T-cell (primary cell): ENCODE data around the gene MYEF2. TPM values are rescaled to one million over a fixed set of nuclear protein-coding genes. Genes with fewer than 3 reads are reported as not detected.

Experiments
- ATAC-seq, 4 experiments: fragments of 200-7000 bp in 3 of 4; fragments of 150-1000 bp in 1 of 4; cut with Tn5 transposase; replicated peaks in 1 of 4; 1 replicate in 3 of 4; 2 replicates in 1 of 4; pipeline ENCODE4 v1.10.0; 2021; ENCODE audit warnings: moderate library complexity in 3 of 4, mild to moderate bottlenecking in 2 of 4, moderate number of reproducible peaks in 1 of 4
- CTCF ChIA-PET, 2 donors: fragments of 300-600 bp; sonication (Branson Sonifier 250); formaldehyde crosslinking; loops; one replicate each; lab custom pipeline; 2022; ENCODE audit warnings: antibody characterized with exemption in 2 of 2; lab: Charles Lee
- POLR2A ChIA-PET, 2 donors: fragments of 300-600 bp; sonication (Branson Sonifier 250); formaldehyde crosslinking; loops; one replicate each; lab custom pipeline; 2022; ENCODE audit warnings: antibody characterized with exemption in 2 of 2; lab: Charles Lee
- DNase-seq, 35 experiments: peaks; one replicate each; pipeline versions ENCODE4 v3.0.0 to v3.0.0-alpha.2; 2013 to 2023
- H3K27ac ChIP-seq: one replicate; pipeline ENCODE4 v1.5.1; 2013; ENCODE audit warnings: low read length
- H3K27me3 ChIP-seq, 2 experiments: replicated peaks in 1 of 2; 1 replicate in 1 of 2; 2 replicates in 1 of 2; pipeline versions ENCODE4 v1.6.1 to v1.7.0; 2013; ENCODE audit warnings: low read length in 1 of 2, mixed read lengths in 1 of 2; ENCODE audit not compliant: control insufficient read depth in 2 of 2, insufficient read depth in 2 of 2; ENCODE audit errors: extremely low read depth in 1 of 2
- H3K36me3 ChIP-seq, 2 donors: 1 replicate in 1 of 2; 2 replicates in 1 of 2; pipeline versions ENCODE4 v1.6.1 to v1.7.0; 2013; ENCODE audit warnings: low read length in 1 of 2; ENCODE audit not compliant: control insufficient read depth in 2 of 2, insufficient read depth in 1 of 2; ENCODE audit errors: extremely low read depth in 1 of 2
- H3K4me1 ChIP-seq, 2 experiments: 1 replicate in 1 of 2; 2 replicates in 1 of 2; pipeline versions ENCODE4 v1.6.1 to v1.7.0; 2013; ENCODE audit warnings: low read length in 2 of 2, mixed read lengths in 1 of 2; ENCODE audit not compliant: insufficient read depth in 2 of 2, control insufficient read depth in 1 of 2; ENCODE audit errors: extremely low read depth in 1 of 2
- H3K4me3 ChIP-seq, 2 donors: 1 replicate in 1 of 2; 2 replicates in 1 of 2; pipeline versions ENCODE4 v1.5.1 to v1.7.0; 2013; ENCODE audit warnings: mild to moderate bottlenecking in 2 of 2, low read length in 1 of 2, moderate library complexity in 1 of 2; ENCODE audit not compliant: control insufficient read depth in 1 of 2; ENCODE audit errors: extremely low read depth in 1 of 2
- H3K9me3 ChIP-seq: 2 replicates; pipeline ENCODE4 v1.7.0; 2013
- H3K27ac Mint-ChIP-seq, 2 donors: one replicate each; pipeline ENCODE4 v1.8.0; 2020 to 2021; ENCODE audit warnings: mild to moderate bottlenecking in 2 of 2, mixed read lengths in 2 of 2
- H3K27me3 Mint-ChIP-seq, 2 donors: one replicate each; pipeline ENCODE4 v1.8.0; 2021 to 2022; ENCODE audit warnings: mixed read lengths in 2 of 2
- H3K36me3 Mint-ChIP-seq: one replicate; pipeline ENCODE4 v1.8.0; 2021; ENCODE audit warnings: mixed read lengths
- H3K4me1 Mint-ChIP-seq, 3 donors: one replicate each; pipeline ENCODE4 v1.8.0; 2020 to 2022; ENCODE audit warnings: mixed read lengths in 3 of 3, mild to moderate bottlenecking in 1 of 3
- H3K4me3 Mint-ChIP-seq, 3 donors: one replicate each; pipeline ENCODE4 v1.8.0; 2020 to 2022; ENCODE audit warnings: mild to moderate bottlenecking in 3 of 3, mixed read lengths in 3 of 3, moderate library complexity in 3 of 3
- H3K9me3 Mint-ChIP-seq, 3 donors: one replicate each; pipeline ENCODE4 v1.8.0; 2020 to 2022; ENCODE audit warnings: mixed read lengths in 3 of 3
- WGBS: methylation state at CpG from one replicate; pipeline ENCODE4 v1.1.5; 2013; ENCODE audit warnings: missing lambda C conversion rate; ENCODE audit not compliant: insufficient coverage; 5-methylcytosine and 5-hydroxymethylcytosine counted together
- total RNA-seq, 35 experiments: library from RNA in 6 of 35; stranded (reverse) in 6 of 35; fragments of 120-200 nt in 1 of 35; gene quantifications; one replicate each; pipeline versions ENCODE4 v1.2.1 to v1.2.4 and lab custom pipeline; 2013 to 2026

Gene MYEF2
- total RNA-seq, 5 donors from 2014 or later (not counting 1 experiment from before 2014, with no cell fraction given): 11.8 to 24.8 (median 15.3) TPM

- 48% methylated on average over 4 of the region's 6 CpGs for WGBS
- Histone ChIP-seq H3K4me1 (no peaks in the 10 kb centered on the region), H3K27me3 (no peaks in the 10 kb centered on the region), H3K27ac (no peak overlapping the region), H3K4me3 (no peak overlapping the region), H3K36me3 (no peaks in the 10 kb centered on the region), H3K9me3 (no peaks in the 10 kb centered on the region)
- Mint-ChIP-seq H3K27me3 (peaks cover 0 to 9% of the 10 kb centered on the region in 2 donors), H3K36me3 (no peaks in the 10 kb centered on the region), H3K9me3 (no peaks in the 10 kb centered on the region), H3K4me3 (no peak overlapping the region), H3K27ac (no peak overlapping the region), H3K4me1 (no peaks in the 10 kb centered on the region)
- ChIA-PET CTCF (no interaction called here), POLR2A (no interaction called here)
- DNase-seq: no peak
- no peak for ATAC-seq
Measured at GRCh38 chr15:48089702-48090101, 88.4 kb downstream of the MYEF2 start.

GRCh38 chr15:48087844-48088243, 90.3 kb downstream of the MYEF2 start:
- Histone ChIP-seq H3K9me3 (no peaks in the 10 kb centered on the region), H3K27ac (no peak overlapping the region), H3K4me3 (no peak overlapping the region), H3K4me1 (no peaks in the 10 kb centered on the region), H3K36me3 (no peaks in the 10 kb centered on the region), H3K27me3 (no peaks in the 10 kb centered on the region)
- H3K9me3 Mint-ChIP-seq: no peaks in the 10 kb centered on the region
- no peak for ATAC-seq
- DNase-seq: no peak
- CTCF ChIA-PET: no interaction called here
- no peak overlapping the region for H3K4me3 Mint-ChIP-seq
- no peaks in the 10 kb centered on the region for H3K4me1 Mint-ChIP-seq
- H3K27ac Mint-ChIP-seq: no peak overlapping the region
- no peaks in the 10 kb centered on the region for H3K36me3 Mint-ChIP-seq
- peaks cover 0 to 3% of the 10 kb centered on the region in 2 donors for H3K27me3 Mint-ChIP-seq
- 71% methylated on average over 2 of the region's 3 CpGs for WGBS
- POLR2A ChIA-PET: no interaction called here

- H3K27me3 ChIP-seq: no peaks in the 10 kb centered on the region
- H3K36me3 Mint-ChIP-seq: no peaks in the 10 kb centered on the region
- no peaks in the 10 kb centered on the region for H3K9me3 Mint-ChIP-seq
- no peaks in the 10 kb centered on the region for H3K36me3 ChIP-seq
- ATAC-seq: no peak
- 62% methylated on average over 2 of the region's 5 CpGs for WGBS
- no peaks in the 10 kb centered on the region for H3K4me1 Mint-ChIP-seq
- ChIA-PET POLR2A (no interaction called here), CTCF (no interaction called here)
- H3K4me3 Mint-ChIP-seq: no peak overlapping the region
- DNase-seq: no peak
- H3K27ac Mint-ChIP-seq: no peak overlapping the region
- peaks cover 0 to 3% of the 10 kb centered on the region in 2 donors for H3K27me3 Mint-ChIP-seq
- no peak overlapping the region for H3K27ac ChIP-seq
- H3K4me1 ChIP-seq: no peaks in the 10 kb centered on the region
- no peaks in the 10 kb centered on the region for H3K9me3 ChIP-seq
- no peak overlapping the region for H3K4me3 ChIP-seq
Measured at GRCh38 chr15:48086576-48086975, 91.5 kb downstream of the MYEF2 start.

GRCh38 chr15:48086133-48086532, 92.0 kb downstream of the MYEF2 start:
- no peak overlapping the region for H3K27ac Mint-ChIP-seq
- Histone ChIP-seq H3K27ac (no peak overlapping the region), H3K4me3 (no peak overlapping the region), H3K36me3 (no peaks in the 10 kb centered on the region), H3K27me3 (no peaks in the 10 kb centered on the region), H3K9me3 (no peaks in the 10 kb centered on the region), H3K4me1 (no peaks in the 10 kb centered on the region)
- H3K4me1 Mint-ChIP-seq: no peaks in the 10 kb centered on the region
- POLR2A ChIA-PET: no interaction called here
- H3K4me3 Mint-ChIP-seq: no peak overlapping the region
- CTCF ChIA-PET: no interaction called here
- no peaks in the 10 kb centered on the region for H3K9me3 Mint-ChIP-seq
- 93% methylated on average over 3 of the region's 5 CpGs for WGBS
- no peak for ATAC-seq
- peaks cover 0 to 3% of the 10 kb centered on the region in 2 donors for H3K27me3 Mint-ChIP-seq
- no peak for DNase-seq
- H3K36me3 Mint-ChIP-seq: no peaks in the 10 kb centered on the region

- peaks cover 0 to 4% of the 10 kb centered on the region in 2 donors for H3K27me3 Mint-ChIP-seq
- ATAC-seq: no peak
- H3K9me3 Mint-ChIP-seq: no peaks in the 10 kb centered on the region
- Histone ChIP-seq H3K4me3 (no peak overlapping the region), H3K27ac (no peak overlapping the region), H3K4me1 (no peaks in the 10 kb centered on the region), H3K36me3 (no peaks in the 10 kb centered on the region), H3K9me3 (no peaks in the 10 kb centered on the region), H3K27me3 (no peaks in the 10 kb centered on the region)
- no peak overlapping the region for H3K4me3 Mint-ChIP-seq
- CTCF ChIA-PET: no interaction called here
- no peak for DNase-seq
- H3K36me3 Mint-ChIP-seq: no peaks in the 10 kb centered on the region
- no peak overlapping the region for H3K27ac Mint-ChIP-seq
- POLR2A ChIA-PET: no interaction called here
- H3K4me1 Mint-ChIP-seq: no peaks in the 10 kb centered on the region
- WGBS: 92% methylated on average over 2 of the region's 6 CpGs
Measured at GRCh38 chr15:48085591-48085930, 92.5 kb downstream of the MYEF2 start.

- H3K4me3 Mint-ChIP-seq: no peak overlapping the region
- whole genome bisulfite sequencing: 76% methylated on average over 5 of the region's 6 CpGs
- CTCF ChIA-PET: no interaction called here
Measured at GRCh38 chr15:48084759-48085590, 93.1 kb downstream of the MYEF2 start.

More at GRCh38 chr15:48084759-48085590, 93.1 kb downstream of the MYEF2 start:
- Mint-ChIP-seq H3K9me3 (no peaks in the 10 kb centered on the region), H3K4me1 (no peaks in the 10 kb centered on the region), H3K36me3 (no peaks in the 10 kb centered on the region), H3K27ac (no peak overlapping the region), H3K27me3 (peaks cover 3 to 7% of the 10 kb centered on the region in 2 donors)
- POLR2A ChIA-PET: no interaction called here
- ATAC-seq (no peak), DNase-seq (no peak)
- Histone ChIP-seq H3K4me1 (no peaks in the 10 kb centered on the region), H3K4me3 (no peak overlapping the region), H3K27me3 (no peaks in the 10 kb centered on the region), H3K9me3 (no peaks in the 10 kb centered on the region), H3K36me3 (no peaks in the 10 kb centered on the region), H3K27ac (no peak overlapping the region)
